Endothelial cell of umbilical vein (primary cell): Measurements from ENCODE around the gene MTSS2. TPM values are rescaled to one million over a fixed set of nuclear protein-coding genes. Genes with fewer than 3 reads are reported as not detected.

Experiments used
- BruUV-seq: library from RNA; stranded (reverse); fragments of 400-500 nt; replicated peaks from 2 replicates; lab custom pipeline; 2021; lab: Mats Ljungman, UMichigan
- CTCF ChIA-PET: fragments of 300-600, 350-600 bp; sonication (Branson Sonifier 250); formaldehyde crosslinking; loops from one replicate; lab custom pipeline; 2021; ENCODE audit warnings: antibody characterized with exemption, inconsistent platforms; lab: Charles Lee
- POLR2A ChIA-PET: fragments of 300-600, 350-600 bp; sonication (Branson Sonifier 250); formaldehyde crosslinking; loops from one replicate; lab custom pipeline; 2021; ENCODE audit warnings: antibody characterized with exemption, inconsistent platforms; lab: Charles Lee
- DNase-seq: peaks from one replicate; pipeline ENCODE4 v3.0.0-alpha.2; 2011; ENCODE audit warnings: low read depth, low spot score
- FAIRE-seq: peaks from 2 replicates; lab custom pipeline; 2011; peaks lifted over from hg19 to GRCh38; lab: Jason Lieb, UNC
- H2AFZ ChIP-seq: 2 replicates; pipeline ENCODE4 v1.6.0; 2012; ENCODE audit warnings: low read depth, low read length, control low read depth, inconsistent platforms
- H3K27ac ChIP-seq: 2 replicates; pipeline ENCODE4 v1.5.1; 2011; ENCODE audit warnings: low read depth, mild to moderate bottlenecking, control low read depth, low read length, moderate library complexity; ENCODE audit not compliant: insufficient read depth
- H3K27me3 ChIP-seq, 2 experiments: 2 replicates each; pipeline versions ENCODE4 v1.6.0 to v1.6.1; 2011; ENCODE audit warnings: low read length in 2 of 2, mixed read lengths in 1 of 2; ENCODE audit not compliant: control insufficient read depth in 2 of 2, insufficient read depth in 2 of 2
- H3K36me3 ChIP-seq, 2 experiments: 2 replicates in 1 of 2; 3 replicates in 1 of 2; pipeline ENCODE4 v1.5.1; 2011; ENCODE audit warnings: low read length in 2 of 2, mild to moderate bottlenecking in 1 of 2, moderate library complexity in 1 of 2; ENCODE audit not compliant: control insufficient read depth in 2 of 2, insufficient read depth in 2 of 2; ENCODE audit errors: extremely low read depth in 1 of 2
- H3K4me1 ChIP-seq: 3 replicates; pipeline ENCODE4 v1.5.1; 2011; ENCODE audit warnings: mild to moderate bottlenecking, low read length; ENCODE audit not compliant: control insufficient read depth, insufficient read depth; ENCODE audit errors: extremely low read depth
- H3K4me2 ChIP-seq: 2 replicates; pipeline ENCODE4 v1.6.1; 2011; ENCODE audit warnings: low read length, control low read depth, mixed read lengths; ENCODE audit not compliant: insufficient read depth
- H3K4me3 ChIP-seq, 3 experiments: fragments of 200-600 bp in 1 of 3; sonication (generic), shearing (Covaris generic) in 1 of 3; replicated peaks in 1 of 3; 2 replicates each; pipeline ENCODE4 v1.5.1; 2011 to 2016; ENCODE audit warnings: control low read depth in 3 of 3, low read length in 3 of 3, mild to moderate bottlenecking in 2 of 3, inconsistent platforms in 1 of 3, low read depth in 1 of 3, moderate library complexity in 1 of 3; ENCODE audit not compliant: insufficient read depth in 1 of 3
- H3K79me2 ChIP-seq: 2 replicates; pipeline ENCODE4 v1.6.0; 2012; ENCODE audit warnings: low read length, inconsistent platforms; ENCODE audit not compliant: control insufficient read depth, insufficient read depth
- H3K9ac ChIP-seq: replicated peaks from 2 replicates; pipeline ENCODE3; 2011; ENCODE audit warnings: low read length, control low read depth; ENCODE audit not compliant: insufficient read depth; ENCODE audit errors: extremely low read depth
- H3K9me1 ChIP-seq: replicated peaks from 3 replicates; pipeline ENCODE4 v1.6.0; 2011; ENCODE audit warnings: mild to moderate bottlenecking, low read length; ENCODE audit not compliant: control insufficient read depth, insufficient read depth; ENCODE audit errors: extremely low read depth
- H3K9me3 ChIP-seq: replicated peaks from 2 replicates; pipeline ENCODE4 v1.5.1; 2012; ENCODE audit warnings: low read length, inconsistent platforms; ENCODE audit not compliant: control insufficient read depth, insufficient read depth
- H4K20me1 ChIP-seq: replicated peaks from 2 replicates; pipeline ENCODE3; 2011; ENCODE audit warnings: mild to moderate bottlenecking, low read length; ENCODE audit not compliant: control insufficient read depth, insufficient read depth; ENCODE audit errors: extremely low read depth
- CTCF ChIP-seq, 2 donors: IDR thresholded peaks; 1 replicate in 1 of 2; 2 replicates in 1 of 2; pipeline ENCODE4 v1.5.1; 2011; ENCODE audit warnings: low read length in 2 of 2, mild to moderate bottlenecking in 2 of 2, moderate library complexity in 2 of 2, control low read depth in 1 of 2, inconsistent platforms in 1 of 2, low read depth in 1 of 2; ENCODE audit not compliant: insufficient read depth in 1 of 2; ENCODE audit errors: extremely low read depth in 1 of 2
- EZH2 ChIP-seq: IDR thresholded peaks from 2 replicates; pipeline ENCODE4 v1.6.1; 2012; ENCODE audit warnings: borderline replicate concordance, low read depth, mild to moderate bottlenecking, moderate library complexity, low read length, inconsistent platforms; ENCODE audit not compliant: severe bottlenecking
- FOS ChIP-seq: IDR thresholded peaks from 2 replicates; pipeline ENCODE4 v1.6.1; 2011; ENCODE audit warnings: mild to moderate bottlenecking, low read length, moderate library complexity, borderline replicate concordance; ENCODE audit not compliant: insufficient read depth
- GATA2 ChIP-seq: IDR thresholded peaks from 2 replicates; pipeline ENCODE4 v1.7.0; 2011; ENCODE audit warnings: low read depth, mild to moderate bottlenecking, moderate library complexity, mixed read lengths, low read length; ENCODE audit not compliant: insufficient read length, insufficient read depth
- JUN ChIP-seq: IDR thresholded peaks from 2 replicates; pipeline ENCODE4 v1.6.1; 2011; ENCODE audit warnings: borderline replicate concordance, low read depth; ENCODE audit not compliant: insufficient read length, insufficient read depth
- MAX ChIP-seq: IDR thresholded peaks from 2 replicates; pipeline ENCODE4 v1.6.1; 2011; ENCODE audit not compliant: insufficient read depth, insufficient read length
- MYC ChIP-seq: IDR thresholded peaks from one replicate; pipeline ENCODE4 v1.6.1; 2011; ENCODE audit warnings: mild to moderate bottlenecking, low read depth, low read length
- POLR2A ChIP-seq: IDR thresholded peaks from 2 replicates; pipeline ENCODE4 v1.6.1; 2012; ENCODE audit warnings: low read depth, mild to moderate bottlenecking, control low read depth, low read length
- POLR2AphosphoS5 ChIP-seq: IDR thresholded peaks from 2 replicates; pipeline ENCODE4 v1.6.1; 2012; ENCODE audit warnings: low read depth, mild to moderate bottlenecking, control low read depth, low read length, moderate library complexity; ENCODE audit not compliant: insufficient read depth
- dilution Hi-C: fragments of 300-500 bp; cut with MboI; formaldehyde crosslinking; loops from one replicate; pipeline ENCODE4 v1.15.0; 2019; ENCODE audit warnings: low sequenced_read_pairs; ENCODE audit not compliant: extremely low pct_ligation_motif_present
- intact Hi-C: fragments of 100-400 bp; cut with micrococcal nuclease; formaldehyde crosslinking; loops from one replicate; pipeline ENCODE4 v1.10.0; 2022
- polyA plus RNA-seq, 4 experiments: library from polyadenylated mRNA; depleted of rRNA in 3 of 4; stranded (reverse) in 3 of 4; unstranded in 1 of 4; fragments of >200 nt; gene quantifications; 2 replicates each; pipeline versions ENCODE4 v1.2.1 to v1.2.3, GENCODE V29; 2011 to 2012; ENCODE audit warnings: missing spikeins in 1 of 4
- total RNA-seq: library from RNA; stranded (reverse); gene quantifications from 2 replicates; pipeline ENCODE4 v1.2.3, GENCODE V29; 2021

Gene MTSS2
- total and polyA plus RNA-seq, 2 donors (not counting 3 experiments of a cell fraction or from before 2014, with no cell fraction given) = 38.4 to 42.3 TPM

GRCh38 chr16:70721202-70721963, 35.5 kb upstream of the MTSS2 start:
- BruUV-seq = no TSS peak
- Histone ChIP-seq H4K20me1 (no peaks in the 10 kb centered on the region), H2AFZ (no peak overlapping the region), H3K27ac (no peak overlapping the region), H3K79me2 (no peaks in the 10 kb centered on the region), H3K9me3 (no peaks in the 10 kb centered on the region), H3K4me2 (no peak overlapping the region), H3K9me1 (no peaks in the 10 kb centered on the region), H3K4me3 (no peak overlapping the region), H3K9ac (no peak overlapping the region), H3K4me1 (no peaks in the 10 kb centered on the region), H3K36me3 (no peaks in the 10 kb centered on the region), H3K27me3 (no peaks in the 10 kb centered on the region)
- POLR2A ChIA-PET = no interaction called here
- CTCF ChIA-PET = interaction anchor here (0.9 kb wide), 1 partner anchor 50 kb away, joined by 3 read pairs; no protein-coding TSS in a partner anchor
- intact Hi-C loops (no loop called here), dilution Hi-C loops (no loop called here)
- FAIRE-seq (no peak), DNase-seq (no peak)
- TF ChIP-seq POLR2AphosphoS5 (no peak), POLR2A (no peak), JUN (no peak), MYC (no peak), CTCF (IDR thresholded peaks at IDR 0.05; ENCODE audit: extremely low read depth in 1 of 2, insufficient read depth in 1 of 2, low read depth in 1 of 2, low read length in 2 of 2) (no peak), MAX (no peak), GATA2 (no peak), EZH2 (no peak), FOS (no peak)
